CD4-positive, alpha-beta T cell treated with Interleukin-15 for 1 hour (primary cell): Measurements from ENCODE around the gene GSTO2.

Source experiments
- DNase-seq: peaks from one replicate; pipeline ENCODE4 v3.0.0-alpha.2; 2020

The GSTO2 gene

DNA sequence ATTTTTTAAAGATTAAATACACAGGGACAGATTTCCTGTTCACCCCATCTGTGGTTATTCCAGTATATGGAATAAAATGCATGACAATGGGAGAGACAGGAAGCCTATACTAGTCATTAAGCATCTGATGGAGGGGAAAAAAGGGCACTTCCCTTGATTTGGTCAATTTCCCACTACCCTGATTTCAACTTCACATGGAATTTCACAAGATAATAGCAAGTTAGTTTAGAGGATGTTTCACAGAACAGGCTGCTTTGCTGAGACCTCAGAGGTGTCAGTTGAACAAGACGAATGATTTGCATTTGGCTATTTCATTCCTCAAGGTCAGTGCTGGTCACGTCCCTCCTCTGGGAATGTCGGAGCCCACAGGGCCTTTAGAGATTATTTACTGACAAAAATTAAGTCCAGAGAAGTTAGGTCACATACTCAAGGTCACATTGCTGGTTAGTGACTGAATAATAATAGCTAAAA lies 74.0 kb downstream of the GSTO2 start:
- DNase-seq, result no peak

DNA sequence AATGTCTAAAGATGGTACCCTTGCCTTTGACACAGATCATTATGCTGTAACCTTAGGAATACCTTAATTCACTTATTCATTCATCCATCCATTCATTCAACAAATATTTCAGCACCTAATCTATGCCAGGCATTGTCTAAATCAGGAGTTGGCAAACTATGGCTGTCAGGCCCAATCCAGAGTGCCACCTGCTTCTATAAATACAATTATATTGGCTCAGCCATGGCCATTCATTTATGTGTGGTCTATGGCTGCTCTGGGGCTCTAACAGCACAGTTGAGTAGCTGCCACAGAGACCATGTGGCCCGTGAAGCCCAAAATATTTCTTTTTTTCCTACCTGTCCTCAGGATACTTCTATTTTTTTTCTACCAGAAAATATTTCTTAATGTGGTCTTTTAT lies 75.2 kb downstream of the GSTO2 start:
- no peak for DNase-seq

DNA sequence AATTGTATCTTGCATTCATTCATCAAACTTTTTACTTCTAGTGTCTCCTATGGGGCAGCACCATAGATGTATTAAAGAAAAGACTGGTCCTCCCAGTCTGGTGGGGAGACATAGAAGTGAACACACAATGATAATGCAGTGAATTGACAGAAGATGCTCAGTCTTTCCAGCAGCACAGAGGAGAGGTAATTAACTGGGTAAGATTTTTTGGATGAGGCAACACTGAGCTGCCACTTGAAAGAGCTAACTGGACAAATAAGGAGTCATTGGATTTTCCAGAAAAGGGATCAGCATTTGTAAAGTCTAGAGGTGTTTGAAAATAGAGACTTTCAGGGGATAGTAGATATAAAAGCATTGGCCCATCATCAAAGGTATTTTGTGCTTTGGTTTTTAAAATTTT lies 76.5 kb downstream of the GSTO2 start:
- DNase-seq, result no peak

DNA sequence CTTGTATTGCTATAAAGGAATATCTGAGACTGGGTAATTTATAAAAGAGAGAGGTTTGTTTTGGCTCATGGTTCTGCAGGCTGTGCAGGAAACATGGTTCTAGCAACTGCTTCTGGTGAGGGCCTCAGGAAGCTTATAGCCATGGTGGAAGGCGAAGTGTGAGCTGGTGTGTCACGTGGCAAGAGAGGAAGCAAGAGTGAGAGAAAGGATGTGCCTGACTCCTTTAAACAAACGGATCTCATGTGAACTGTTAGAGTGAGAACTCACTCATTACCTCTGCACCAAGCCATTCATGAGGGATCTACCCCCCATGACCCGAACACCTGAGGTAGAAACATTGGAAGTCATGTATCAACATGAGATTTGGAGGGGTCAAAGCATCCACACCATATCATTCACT lies 77.0 kb downstream of the GSTO2 start:
- no peak for DNase-seq

DNA sequence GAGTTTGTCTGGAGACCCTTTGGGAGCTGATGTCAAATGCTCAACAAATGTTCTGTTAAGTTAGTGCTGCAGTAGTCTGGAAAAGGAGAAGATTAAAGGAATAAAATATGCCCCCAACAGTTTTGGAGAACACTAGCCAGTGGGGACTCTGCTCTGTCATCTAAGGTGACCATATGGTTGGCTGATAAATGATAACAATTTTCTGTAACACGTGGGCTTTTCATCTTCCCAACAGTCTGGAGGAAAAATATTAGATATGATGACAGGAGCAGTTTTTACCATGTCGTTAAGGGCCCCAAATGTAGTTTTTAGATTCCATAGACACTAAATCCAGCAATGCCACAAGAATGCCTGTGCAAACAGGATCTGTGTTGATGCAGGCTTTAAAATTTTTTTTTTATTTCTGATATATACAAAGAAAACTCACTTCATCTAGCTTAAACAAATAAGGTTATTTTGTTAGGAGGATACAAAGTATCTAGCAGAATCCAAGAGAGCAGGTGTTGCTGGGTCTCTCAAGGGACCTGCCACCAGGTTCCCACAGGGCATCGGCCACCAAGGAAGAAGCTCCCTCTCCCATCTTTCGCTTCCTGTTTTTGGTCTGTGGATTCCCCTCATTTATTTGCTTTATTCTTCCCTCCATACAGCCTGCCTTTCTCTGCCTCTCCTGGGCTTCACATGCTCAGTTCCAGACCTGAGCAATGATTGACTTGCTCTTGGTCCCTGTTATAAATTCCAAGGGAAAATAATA lies 78.5 kb downstream of the GSTO2 start:
- DNase-seq, result no peak

DNA sequence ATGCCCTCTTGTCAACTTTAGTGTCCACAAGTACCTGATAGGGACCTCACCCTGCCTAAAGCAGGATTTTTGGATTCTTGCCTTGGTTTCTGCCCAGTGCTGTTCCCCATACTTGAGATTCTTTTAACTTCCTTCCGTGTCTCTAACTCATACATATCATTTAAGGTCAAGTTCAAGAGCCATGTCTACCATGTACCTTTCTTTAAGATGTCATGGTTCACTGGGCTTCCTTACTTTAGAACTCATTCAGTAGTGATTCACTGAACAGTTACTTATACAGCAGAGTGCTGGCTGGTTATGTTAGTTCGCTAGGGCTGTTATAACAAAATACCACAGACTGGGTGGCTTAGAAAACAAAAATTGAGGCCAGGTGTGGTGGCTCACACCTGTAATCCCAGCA lies 79.6 kb downstream of the GSTO2 start:
- no peak for DNase-seq

DNA sequence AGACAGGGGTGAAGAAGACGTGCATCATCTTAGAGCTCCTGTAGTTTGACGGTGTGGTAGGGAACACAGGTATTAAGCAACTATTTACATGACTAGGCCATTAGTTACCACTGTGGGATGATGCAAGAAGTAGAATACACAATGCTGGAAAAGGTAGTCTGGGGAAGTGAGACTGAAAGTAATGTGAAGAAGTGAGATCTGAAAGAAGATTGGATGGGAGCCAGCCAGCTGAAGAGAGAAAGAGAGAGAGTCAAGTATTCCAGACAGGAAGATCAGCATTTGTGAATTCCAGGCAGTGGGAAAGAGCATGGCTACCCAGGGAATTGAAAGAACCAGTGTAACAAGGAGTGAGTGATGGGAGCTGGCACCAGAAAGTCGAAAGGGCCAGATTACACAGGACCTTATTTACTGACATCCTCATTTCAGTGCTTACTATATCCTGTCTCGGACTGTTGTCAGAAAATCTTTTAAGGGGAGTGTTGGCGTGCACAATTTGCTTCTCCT lies 80.7 kb downstream of the GSTO2 start:
- DNase-seq, result no peak

DNA sequence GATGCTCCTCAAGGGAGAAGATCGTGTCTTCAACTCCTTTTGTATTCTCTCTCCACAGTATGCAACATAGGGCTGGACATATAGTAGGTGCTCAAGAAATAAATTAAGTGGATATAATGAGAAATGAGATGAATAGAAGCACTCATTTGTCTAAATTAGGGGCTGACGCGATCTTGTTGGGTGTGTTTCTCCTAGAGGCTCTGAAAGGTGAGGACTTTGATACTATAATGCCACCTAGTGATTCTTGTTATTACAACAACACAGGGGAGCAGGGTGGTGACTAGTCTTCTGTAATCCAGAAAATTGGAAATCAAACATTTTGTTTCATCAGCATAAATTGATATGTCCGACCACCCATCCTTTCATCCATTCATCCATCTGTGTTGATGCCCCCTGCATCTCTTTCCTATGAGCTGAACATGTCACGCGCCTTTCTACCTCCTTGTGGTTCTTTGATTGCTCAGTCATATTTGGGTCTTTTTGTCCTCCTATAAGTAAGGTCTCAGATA lies 81.2 kb downstream of the GSTO2 start:
- DNase-seq, result no peak

DNA sequence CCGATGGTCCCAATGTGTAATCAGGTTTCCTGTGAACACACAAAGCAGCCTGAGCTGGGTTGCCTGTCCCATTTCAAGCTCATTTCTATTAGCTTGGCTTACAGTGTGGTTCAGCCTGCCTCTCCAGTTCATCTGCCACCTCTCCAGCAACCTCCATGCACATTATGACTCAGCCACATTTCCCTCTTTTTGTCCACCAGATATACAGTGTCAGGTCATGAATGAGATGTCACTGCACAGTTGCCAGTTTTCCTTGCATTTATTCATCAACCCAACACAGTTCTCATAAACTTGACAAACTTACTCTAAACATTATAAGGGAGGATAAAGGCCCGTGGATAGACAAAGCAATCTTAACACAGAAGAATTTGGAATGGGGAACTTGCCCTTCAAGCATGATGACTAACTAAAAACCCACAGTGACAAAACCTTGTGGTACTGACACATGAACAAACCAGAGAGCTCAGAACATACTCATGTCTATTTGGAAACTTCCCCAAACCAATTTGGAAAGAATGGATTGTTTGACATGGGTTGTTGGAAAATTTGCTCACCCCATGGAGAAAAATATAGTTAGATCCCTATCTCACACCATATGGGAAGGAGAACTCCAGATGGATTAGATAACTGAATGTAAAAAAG lies 82.2 kb downstream of the GSTO2 start:
- no peak for DNase-seq

DNA sequence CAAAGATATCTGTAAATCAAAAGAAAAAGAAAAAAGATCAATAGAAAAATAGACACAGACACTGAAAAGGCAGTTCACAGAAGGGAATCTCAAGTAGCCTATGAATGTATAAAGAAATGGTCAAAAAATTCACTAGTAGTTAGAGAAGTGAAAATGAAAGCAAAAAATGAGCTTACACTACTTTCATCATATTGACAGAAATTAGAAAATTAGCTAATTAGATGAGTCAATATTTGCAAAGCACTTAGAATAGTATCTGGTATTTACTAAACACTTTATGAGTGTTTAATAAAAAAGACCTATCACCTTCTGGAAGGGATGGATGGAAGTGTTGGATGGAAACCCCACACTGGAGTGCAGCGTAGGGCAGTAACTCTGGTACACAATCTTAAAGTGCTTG lies 82.9 kb downstream of the GSTO2 start:
- DNase-seq, result no peak

DNA sequence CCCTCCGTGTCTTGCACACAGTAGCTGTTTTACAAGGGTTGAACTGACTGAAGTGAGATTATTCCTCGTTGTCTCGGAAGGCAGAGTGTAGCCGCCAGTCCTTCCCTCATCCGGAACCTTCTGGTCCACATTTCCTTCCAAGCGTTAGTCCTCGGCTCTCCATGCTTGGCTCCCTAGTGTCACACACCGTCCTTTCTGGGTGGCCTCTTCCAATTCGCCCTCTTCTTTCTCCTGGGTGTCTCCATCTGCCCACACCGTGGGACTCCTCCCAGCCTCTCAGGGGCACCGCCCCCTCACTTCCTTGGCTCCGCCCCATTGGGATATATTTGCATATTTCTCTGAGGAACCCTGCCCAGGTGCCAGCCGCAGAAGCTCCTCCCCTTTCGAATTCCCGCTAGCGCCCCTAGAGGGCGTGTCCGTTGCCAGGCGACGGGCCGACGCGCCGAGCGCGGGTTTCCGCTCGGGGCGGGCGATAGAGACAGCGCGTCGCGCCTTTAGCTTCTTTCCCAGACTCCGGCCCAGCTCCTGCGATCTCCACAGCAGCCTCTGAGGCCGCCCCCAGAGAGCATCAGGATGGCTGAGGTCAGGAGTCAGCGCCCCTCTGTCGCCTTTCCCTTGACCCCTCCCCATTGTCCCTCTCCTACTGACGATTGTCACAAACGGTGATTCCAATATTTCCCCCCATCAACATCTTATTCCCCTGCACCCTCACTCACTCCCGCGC lies 84.5 kb downstream of the GSTO2 start, which contains the start of gene CFAP58:
CFAP58 (plus strand) TSS at position 509 of the 724 bp plus-strand sequence; CDS start at position 574, 65 bp downstream.
- peak; percentile 93 for DNase-seq
